ENCODE data around the gene CDKN2A.

DNA sequence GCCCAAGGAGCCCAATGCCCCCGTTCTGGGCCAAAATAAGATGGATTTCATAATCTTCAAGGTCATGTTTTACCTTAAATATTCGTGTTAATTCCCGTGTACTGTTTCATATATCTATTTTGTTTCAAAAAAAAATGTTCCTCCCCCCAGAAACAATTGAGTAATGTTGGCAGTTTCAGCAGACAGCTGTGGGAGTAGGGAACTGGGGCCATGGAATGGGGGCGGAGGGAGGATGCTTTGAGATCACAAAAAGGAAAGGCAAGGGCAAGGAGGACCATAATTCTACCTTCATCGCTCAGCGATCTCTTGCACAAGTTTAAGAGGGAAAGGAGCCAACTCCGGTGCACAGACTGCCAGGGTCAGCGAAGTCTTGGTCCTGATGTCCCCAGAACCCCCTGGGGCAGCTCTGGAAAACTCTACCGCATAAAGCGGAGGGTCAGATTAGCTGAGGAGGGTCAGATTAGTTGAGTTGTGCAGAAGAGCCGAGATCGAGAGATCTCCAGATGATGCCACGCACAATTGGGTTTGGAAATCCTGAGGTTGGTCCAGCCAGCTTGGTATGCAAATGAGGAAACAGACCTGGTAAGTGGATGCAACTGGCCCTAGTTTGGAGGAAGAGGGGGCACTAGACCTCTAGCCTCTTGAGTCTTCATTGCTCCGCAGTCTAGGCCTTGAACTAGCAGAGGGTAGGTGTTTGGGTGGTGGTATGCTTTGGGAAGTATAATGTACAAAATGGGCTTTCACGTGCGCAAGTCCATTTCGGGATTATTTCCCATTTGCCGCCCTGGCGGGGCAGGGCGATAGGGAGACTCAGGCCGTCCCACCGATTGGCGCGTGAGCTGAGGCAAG is 24.0 kb downstream of the CDKN2A start:
- TF ChIP-seq, protein P1, sequence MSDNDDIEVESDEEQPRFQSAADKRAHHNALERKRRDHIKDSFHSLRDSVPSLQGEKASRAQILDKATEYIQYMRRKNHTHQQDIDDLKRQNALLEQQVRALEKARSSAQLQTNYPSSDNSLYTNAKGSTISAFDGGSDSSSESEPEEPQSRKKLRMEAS (IDR thresholded peaks at IDR 0.05; ENCODE audit: insufficient read depth, insufficient read length), result no peak
- TF ChIP-seq, protein P2, sequence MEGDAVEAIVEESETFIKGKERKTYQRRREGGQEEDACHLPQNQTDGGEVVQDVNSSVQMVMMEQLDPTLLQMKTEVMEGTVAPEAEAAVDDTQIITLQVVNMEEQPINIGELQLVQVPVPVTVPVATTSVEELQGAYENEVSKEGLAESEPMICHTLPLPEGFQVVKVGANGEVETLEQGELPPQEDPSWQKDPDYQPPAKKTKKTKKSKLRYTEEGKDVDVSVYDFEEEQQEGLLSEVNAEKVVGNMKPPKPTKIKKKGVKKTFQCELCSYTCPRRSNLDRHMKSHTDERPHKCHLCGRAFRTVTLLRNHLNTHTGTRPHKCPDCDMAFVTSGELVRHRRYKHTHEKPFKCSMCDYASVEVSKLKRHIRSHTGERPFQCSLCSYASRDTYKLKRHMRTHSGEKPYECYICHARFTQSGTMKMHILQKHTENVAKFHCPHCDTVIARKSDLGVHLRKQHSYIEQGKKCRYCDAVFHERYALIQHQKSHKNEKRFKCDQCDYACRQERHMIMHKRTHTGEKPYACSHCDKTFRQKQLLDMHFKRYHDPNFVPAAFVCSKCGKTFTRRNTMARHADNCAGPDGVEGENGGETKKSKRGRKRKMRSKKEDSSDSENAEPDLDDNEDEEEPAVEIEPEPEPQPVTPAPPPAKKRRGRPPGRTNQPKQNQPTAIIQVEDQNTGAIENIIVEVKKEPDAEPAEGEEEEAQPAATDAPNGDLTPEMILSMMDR (IDR thresholded peaks at IDR 0.05; ENCODE audit: extremely low read depth in 1 of 2, insufficient read depth in 1 of 2, low read depth in 1 of 2, low read length in 2 of 2), result no peak

All from endothelial cell of umbilical vein (primary cell).